GDM1 (cell line): ENCODE data around the gene SYT15.
"Not testable (repeated sequence)": the region's sequence is repeated elsewhere in the genome, so short reads cannot be mapped to it uniquely, and the experiment has no call there.

Source experiments
- DNase-seq: peaks from one replicate; lab custom pipeline; 2025; lab: John Stamatoyannopoulos, UW

Gene SYT15

DNA sequence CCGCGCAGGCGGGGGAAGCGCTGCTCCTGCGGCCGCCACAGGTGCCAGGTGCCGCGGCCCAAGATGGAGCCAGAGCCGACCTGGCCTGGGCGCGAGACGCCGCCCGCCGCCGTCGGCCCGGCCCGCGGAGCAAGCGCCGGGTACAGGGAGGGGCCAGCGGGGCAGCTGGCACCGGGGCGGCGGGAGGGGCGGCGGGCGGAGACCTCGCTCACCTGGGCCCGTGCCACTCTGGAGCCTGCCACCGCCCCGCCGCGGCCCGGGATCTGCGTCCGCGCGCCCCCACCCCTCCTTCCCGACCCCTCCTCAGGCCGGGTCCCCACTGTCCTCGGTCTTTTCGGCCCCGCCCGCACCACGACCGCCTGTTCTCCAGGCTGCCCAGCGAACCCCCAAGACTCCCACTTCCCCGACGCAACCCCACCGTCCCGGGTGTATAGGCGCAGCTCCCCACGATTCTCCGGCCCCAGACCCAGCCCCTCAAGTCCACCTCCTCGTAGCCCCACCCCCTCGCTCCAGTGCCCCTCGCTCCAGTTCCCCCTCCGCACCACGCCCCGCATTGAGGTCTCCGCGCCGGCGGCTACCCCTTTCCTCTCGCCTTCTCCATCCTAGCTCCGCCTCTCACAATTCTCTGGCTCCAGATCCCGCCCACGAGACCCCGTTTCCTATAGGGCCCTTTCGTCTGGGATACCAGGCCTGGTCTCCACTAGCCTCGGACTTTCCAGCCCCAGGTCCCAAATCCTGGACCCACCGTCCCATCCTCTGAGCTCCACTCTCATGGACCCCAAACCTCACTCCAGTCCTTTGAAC lies 22.2 kb upstream of the SYT15 start, which contains the start of gene GPRIN2:
GPRIN2 (minus strand) TSS at position 144 of the 804 bp plus-strand sequence. CDS start 5,922 bp downstream, outside the sequence.
- no peak for DNase-seq

GRCh38 chr10:46557319-46558121 lies 21.4 kb upstream of the SYT15 start:
- no peak for DNase-seq

- no peak for DNase-seq
Measured at GRCh38 chr10:46558122-46558391, 20.9 kb upstream of the SYT15 start.

DNA sequence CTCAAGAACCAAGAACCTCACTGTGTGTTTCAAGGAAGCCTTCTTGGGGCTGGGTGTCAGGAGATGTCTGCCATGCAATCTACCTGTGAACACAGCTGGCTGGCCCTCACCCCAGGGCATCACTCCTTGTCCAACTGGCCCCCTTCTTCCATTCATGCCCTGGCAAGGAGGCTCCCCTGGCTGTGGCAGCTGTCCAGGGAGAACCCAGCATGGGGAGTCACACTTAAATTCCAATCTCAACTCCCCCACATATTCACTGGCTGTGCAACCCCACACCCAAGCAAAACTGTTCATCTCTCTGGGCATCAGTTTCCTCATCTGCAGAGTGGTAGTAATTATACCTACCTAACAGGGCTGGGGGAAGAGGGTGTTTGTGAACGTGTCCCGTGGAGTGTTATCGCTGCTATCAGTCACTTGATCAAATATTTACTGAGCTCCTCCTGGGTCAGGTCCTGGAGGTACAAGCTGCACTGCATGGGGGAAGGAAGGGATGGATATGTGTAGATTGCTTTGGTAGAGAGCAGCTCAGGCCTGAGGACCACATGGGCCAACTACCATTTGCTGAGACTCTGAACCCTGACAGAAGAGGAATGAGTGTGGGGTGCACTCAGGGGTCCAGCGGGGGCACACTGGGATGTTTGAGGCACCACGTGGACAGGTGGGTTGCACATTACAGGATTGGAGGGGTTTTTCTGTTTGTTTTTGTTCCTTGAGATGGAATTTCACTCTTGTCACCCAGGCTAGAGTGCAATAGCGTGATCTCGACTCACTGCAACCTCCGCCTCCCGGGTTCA lies 20.3 kb upstream of the SYT15 start:
- no peak for DNase-seq

DNA sequence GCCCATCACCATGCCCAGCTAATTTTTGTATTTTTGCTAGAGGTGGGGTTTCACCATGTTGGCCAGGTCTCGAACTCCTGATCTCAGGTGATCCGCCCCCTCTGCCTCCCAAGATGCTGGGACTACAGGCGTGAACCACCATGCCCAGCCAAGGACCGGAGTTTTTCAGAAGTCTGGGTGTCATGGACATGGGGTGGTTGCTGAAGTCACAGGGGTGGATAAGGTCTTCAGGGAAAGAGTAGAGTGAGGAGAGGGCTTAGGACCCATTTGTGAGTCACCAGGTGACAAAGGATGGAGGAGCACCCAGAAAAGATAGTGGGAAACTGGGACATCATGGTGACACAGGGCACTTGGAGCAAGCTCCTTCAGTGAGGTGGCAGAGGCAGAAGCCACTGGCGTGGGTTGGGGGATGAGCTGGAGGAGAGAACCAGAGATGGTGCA lies 19.7 kb upstream of the SYT15 start:
- DNase-seq: no peak

DNA sequence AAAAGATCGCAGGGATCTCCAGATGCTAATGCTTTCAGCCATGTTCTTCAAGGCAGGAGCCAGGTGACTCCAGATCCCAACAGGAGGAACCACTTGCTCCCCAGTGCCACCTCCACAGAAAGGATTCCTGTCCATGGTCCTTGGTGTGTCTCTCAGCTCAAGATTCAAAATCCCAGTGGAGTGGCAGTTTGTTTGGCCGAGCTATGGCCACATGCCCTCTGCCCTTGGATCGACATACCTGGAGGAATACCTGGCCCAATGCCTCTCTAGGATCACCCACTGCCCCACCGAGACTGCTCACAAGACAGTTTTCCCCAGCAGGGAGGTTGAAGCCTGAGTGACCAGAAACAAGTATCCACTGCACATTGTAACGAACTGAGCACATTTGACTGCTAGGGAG lies 18.5 kb upstream of the SYT15 start:
- DNase-seq: no peak

- no peak for DNase-seq
Measured at GRCh38 chr10:46560952-46561351, 18.0 kb upstream of the SYT15 start.

DNA sequence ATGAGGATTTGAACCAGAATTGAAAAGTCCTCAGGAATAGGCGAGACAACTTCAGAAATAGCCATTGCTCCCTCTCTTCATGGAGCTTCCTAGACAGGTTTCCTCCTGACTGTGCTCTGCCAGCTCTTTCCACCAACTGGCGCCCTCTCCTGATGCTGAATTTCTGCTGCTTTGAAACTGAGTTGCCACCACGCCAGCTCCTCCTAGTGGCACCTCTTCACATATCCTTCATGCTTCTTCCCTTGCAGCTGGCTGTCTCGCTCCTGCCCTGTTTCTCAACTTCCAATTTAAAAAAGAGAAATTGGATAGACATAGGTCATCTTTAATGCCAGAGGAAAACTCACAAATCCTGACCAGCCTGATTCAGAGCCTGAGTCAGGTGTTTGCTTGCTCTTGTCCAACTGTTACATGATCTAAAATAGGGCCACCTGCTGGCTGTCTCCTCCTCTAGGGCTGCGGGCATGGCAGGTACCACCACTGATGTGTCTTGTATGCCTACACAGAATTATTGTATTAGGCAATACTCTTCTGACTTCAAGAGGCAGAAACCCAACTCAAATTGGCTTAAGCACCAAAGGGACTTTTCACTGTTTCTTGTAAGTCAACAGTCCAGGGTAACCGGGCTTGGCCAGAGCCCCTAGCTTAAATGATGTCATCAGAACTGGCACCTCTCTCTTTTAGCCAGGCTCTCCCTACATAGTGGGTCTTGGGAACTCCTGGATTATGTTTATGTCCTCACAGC lies 13.2 kb upstream of the SYT15 start:
- peak; percentile 26 for DNase-seq

GRCh38 chr10:46567151-46567550 lies 11.8 kb upstream of the SYT15 start:
- DNase-seq: not testable (repeated sequence)

- not testable (repeated sequence) for DNase-seq
Measured at GRCh38 chr10:46570655-46571054, 8.3 kb upstream of the SYT15 start.

DNA sequence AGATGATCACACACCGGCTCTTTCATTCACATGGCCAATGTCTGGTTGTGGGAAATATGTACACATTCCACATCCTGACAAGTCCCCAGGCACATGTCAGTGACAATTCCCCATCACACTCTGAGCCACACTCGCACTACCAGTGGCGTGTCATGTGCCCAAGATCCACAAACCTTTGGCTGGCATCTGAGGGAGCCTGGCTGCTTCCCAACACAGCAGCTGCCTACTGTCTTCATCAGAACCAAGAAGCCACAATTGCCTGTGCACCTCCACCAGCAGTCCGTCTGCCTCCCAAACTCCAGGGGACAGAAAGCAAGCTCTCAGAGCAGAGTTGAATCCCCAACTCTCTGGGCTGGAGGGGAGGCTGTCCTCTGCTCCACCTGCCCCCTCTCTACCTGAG lies 6.2 kb upstream of the SYT15 start:
- not testable (repeated sequence) for DNase-seq

DNA sequence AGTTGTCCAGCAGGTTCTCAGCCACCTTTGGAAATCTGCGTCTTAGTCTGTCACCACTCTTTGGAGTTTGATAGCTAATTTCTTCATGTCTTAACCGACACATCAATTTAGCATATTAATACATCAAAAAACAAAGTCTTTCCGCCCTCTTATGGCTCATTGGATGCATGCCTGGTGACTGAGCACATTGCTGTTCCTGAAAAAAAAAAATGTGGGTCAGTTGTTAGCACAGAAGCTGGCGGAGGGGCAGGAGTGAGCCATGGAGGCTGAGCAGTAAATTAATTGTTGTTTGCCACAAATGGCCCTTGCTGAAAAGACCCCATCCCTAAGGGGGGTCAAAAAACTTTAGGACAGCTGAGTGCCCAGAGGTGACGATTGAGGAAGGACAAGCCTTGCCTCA lies 5.6 kb upstream of the SYT15 start:
- DNase-seq: not testable (repeated sequence)

DNA sequence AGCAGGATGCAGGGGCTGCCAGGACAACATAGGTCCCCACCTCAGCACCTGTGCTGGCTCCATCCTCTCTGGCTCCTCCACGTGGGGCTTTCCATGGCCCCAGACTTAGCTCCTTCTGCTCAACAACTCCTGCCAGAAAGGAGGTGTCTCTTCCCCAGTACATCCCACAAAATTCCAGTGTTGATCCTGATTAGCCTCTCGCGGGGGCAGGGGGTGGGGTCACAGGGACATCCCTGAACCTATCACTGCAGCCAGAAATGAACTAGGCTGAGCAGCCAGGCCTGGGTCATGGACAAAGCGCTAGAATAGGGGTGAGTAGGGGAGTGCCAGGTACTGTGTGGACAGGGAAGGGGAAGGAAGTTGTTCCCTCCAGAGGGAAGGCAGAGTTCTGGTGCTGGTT lies 5.0 kb upstream of the SYT15 start:
- not testable (repeated sequence) for DNase-seq

DNA sequence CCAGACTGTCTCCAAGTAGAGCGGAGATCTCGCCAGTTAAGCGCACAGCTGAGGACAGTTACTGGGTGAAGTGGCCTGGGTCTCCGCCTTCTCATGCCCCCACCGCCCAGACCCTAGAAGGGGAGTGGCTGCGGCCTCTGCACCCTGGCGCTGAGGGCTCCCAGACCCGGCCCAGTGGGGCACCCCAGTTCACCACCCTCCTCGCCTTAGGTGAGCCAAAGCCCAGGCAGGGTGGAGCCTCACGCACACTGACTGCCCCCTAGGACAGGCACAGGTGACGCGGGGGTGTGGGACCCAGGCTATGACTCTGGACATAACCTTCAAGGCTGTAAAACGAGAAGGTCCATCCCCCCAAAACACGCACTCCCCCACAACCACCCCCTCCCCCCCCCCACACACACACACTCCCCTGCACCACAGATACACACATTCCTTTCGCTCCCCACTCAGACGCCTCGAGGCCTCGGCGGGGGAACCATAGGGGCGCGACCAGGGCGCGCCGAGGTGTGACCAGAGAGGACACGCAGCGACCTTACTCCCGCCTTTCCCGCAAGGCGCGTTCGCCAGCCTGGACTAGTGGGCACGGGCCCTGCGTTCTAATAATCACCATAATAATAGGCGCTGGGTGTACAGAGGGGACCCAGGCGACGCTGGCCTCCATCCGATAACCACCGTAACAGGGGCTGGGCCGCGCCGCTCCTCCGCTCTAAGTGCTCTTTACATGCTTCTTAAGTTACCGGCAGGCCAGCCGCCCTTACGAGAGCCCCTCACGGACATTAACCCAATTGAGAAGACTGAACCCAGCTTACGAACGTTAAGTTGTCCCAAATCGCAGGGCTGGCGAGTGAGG lies 1.1 kb upstream of the SYT15 start:
- not testable (repeated sequence) for DNase-seq

GRCh38 chr10:46579378-46579777 lies 450 bp downstream of the SYT15 start:
- not testable (repeated sequence) for DNase-seq

GRCh38 chr10:46581997-46582396 lies 3.1 kb downstream of the SYT15 start:
- not testable (repeated sequence) for DNase-seq

GRCh38 chr10:46582568-46582967 lies 3.6 kb downstream of the SYT15 start:
- not testable (repeated sequence) for DNase-seq

DNA sequence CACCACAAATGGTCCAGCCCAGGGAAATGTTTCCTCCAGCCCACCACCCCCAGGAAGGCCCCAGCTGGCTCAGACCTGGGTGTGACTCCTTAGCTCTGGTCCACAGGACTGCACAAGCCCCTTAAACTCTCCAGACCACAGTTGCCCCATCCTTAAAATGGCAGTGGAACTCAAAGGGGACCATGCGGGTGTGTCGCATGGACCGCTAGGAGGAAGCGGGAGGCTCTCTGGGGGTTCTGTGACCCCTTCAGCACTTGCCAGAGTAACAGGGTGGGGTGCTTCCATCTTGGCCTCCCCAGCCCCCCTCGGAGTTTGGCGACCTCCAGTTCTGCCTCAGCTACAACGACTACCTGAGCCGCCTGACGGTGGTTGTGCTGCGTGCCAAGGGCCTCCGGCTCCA lies 5.3 kb downstream of the SYT15 start:
- DNase-seq: not testable (repeated sequence)

DNA sequence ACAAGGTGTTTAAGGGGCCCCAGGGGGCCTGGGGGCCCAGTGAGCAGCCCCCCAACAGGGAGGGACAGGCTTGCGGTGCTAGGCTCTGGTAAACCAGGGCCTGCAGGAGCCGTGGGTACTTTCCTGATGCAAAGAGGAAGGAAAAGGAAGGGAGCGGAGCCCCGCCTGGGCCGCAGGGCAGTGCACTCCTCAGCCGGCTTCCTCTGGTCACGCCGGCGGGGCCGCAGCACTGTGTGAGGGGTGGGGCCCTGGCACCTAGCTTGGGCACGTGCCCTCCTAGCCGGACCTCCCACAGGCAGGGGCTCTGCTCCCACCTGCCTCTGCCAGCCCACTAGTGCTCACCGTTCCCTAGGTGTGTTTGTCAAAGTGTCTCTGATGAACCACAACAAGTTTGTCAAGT lies 6.3 kb downstream of the SYT15 start:
- not testable (repeated sequence) for DNase-seq

GRCh38 chr10:46587546-46587945 lies 8.6 kb downstream of the SYT15 start:
- not testable (repeated sequence) for DNase-seq

GRCh38 chr10:46588221-46588620 lies 9.3 kb downstream of the SYT15 start:
- not testable (repeated sequence) for DNase-seq
